ENCODE results near the gene C22orf39. TPM values are rescaled to one million over a fixed set of nuclear protein-coding genes. Genes with fewer than 3 reads are reported as not detected.

The C22orf39 gene
- total and polyA plus RNA-seq, 12 donors, result 27.0 to 72.5 (median 44.4) TPM

DNA sequence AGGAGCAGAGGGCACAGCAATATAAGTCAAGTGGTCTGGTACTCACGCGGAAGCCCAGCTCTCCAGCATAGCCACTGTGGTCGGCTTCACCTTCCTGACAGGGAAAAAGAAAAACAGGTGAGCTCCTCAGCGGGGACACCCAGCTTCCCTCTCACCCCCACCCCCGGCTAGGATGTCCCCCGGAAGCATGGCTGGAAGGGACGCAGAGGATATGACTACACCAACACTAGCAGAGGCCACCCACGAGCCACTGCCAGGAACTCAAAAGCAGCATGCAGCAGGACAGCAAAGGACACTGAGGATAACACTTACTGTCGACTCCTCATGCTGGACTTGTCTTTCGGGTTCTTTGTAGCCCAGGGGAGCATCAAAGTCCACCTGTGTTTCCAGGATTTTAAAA, 9.0 kb upstream of the C22orf39 start:
- DNase-seq, result no peak
- 93 to 97% (median 95%) methylated on average over 9 to 10 of the region's 10 CpGs for WGBS, 4 donors
- no peaks in the 10 kb centered on the region for H3K27me3 ChIP-seq
- no peak overlapping the region for H3K27ac ChIP-seq
- H3K9me3 ChIP-seq (replicated peaks in 1 of 3), result no peaks in the 10 kb centered on the region
- TF ChIP-seq, protein P1, sequence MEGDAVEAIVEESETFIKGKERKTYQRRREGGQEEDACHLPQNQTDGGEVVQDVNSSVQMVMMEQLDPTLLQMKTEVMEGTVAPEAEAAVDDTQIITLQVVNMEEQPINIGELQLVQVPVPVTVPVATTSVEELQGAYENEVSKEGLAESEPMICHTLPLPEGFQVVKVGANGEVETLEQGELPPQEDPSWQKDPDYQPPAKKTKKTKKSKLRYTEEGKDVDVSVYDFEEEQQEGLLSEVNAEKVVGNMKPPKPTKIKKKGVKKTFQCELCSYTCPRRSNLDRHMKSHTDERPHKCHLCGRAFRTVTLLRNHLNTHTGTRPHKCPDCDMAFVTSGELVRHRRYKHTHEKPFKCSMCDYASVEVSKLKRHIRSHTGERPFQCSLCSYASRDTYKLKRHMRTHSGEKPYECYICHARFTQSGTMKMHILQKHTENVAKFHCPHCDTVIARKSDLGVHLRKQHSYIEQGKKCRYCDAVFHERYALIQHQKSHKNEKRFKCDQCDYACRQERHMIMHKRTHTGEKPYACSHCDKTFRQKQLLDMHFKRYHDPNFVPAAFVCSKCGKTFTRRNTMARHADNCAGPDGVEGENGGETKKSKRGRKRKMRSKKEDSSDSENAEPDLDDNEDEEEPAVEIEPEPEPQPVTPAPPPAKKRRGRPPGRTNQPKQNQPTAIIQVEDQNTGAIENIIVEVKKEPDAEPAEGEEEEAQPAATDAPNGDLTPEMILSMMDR (IDR thresholded peaks at IDR 0.05), result no peak
- TF ChIP-seq POLR2A (IDR thresholded peaks at IDR 0.05), result no peak
- H3K36me3 ChIP-seq (replicated peaks in 1 of 2), result peaks cover 0 to 79% of the 10 kb centered on the region in 2 donors
- H3K4me1 ChIP-seq (replicated peaks in 1 of 2), result no peaks in the 10 kb centered on the region
- no peak overlapping the region for H3K4me3 ChIP-seq
- intact Hi-C loops (cut with DNase I), result no loop called here

DNA sequence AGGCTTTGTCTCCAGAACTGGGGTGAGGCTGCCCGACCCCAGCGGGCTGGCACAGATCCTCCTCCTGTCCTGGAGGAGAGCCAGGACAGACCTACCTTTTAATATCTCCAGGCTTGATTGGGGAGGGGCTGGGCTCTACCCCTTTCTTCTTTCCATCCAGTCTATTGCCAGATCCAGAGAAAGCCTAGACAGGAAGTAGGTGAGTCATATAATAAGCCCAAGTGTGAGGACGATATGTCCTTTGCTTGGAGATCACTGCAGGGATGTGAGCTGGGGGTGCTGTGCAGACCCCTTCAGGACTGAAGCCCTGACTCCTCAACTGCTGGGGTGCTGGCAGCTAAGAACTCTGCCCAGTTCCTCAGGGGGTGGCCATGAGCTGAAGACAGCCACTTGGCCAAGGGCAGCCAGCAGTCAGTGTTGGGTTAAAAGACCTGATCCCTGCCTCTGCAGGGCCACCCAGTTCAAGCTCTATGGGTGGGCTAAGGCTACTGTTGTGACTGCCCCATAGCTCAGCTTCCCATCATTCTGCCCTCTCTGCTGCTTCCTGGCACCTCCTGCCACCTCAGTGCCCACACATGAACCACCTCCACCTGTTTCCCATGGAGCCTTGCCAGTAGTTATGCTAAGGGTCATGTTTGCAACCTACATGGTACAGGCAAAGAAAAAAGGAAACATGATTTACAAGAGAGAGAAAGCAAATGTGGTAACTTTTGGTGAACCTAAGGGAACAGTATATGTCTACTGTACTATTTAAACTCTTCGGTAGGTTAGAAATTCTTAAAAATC, 8.3 kb upstream of the C22orf39 start:
- no peak for DNase-seq
- no peak for TF ChIP-seq POLR2A (IDR thresholded peaks at IDR 0.05)
- TF ChIP-seq, protein P1 (IDR thresholded peaks at IDR 0.05), result no peak
- Histone ChIP-seq H3K36me3 (replicated peaks in 1 of 2) (peaks cover 0 to 79% of the 10 kb centered on the region in 2 donors), H3K4me3 (no peak overlapping the region), H3K9me3 (replicated peaks in 1 of 3) (no peaks in the 10 kb centered on the region), H3K27me3 (no peaks in the 10 kb centered on the region), H3K4me1 (replicated peaks in 1 of 2) (no peaks in the 10 kb centered on the region), H3K27ac (no peak overlapping the region)
- WGBS, 4 donors, result 55 to 82% (median 75%) methylated on average over 4 of the region's 4 CpGs
- intact Hi-C loops (cut with DNase I), result no loop called here

DNA sequence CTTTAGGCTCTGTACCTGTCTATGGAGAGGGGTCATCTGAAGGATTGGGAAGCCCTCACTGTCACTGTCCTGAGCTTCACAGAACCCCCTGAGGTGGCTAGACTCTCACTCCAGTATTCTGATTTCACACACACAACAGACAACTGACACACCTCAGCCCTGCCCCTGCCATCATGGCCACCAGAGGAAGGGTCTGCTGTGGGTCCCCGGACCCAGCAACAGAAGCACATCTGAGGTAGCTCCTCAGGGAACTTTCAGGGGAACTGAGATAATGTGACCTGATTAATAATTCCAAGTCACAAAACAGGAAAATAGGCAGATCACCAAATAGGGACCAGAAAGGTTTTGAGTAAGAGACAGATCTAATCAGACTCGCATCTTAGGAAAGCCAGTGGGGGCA, 7.5 kb upstream of the C22orf39 start:
- H3K36me3 ChIP-seq (replicated peaks in 1 of 2), result peaks cover 0 to 80% of the 10 kb centered on the region in 2 donors
- H3K4me3 ChIP-seq, result no peak overlapping the region
- no peak overlapping the region for H3K27ac ChIP-seq
- intact Hi-C loops (cut with DNase I), result no loop called here
- H3K9me3 ChIP-seq (replicated peaks in 1 of 3), result no peaks in the 10 kb centered on the region
- no peaks in the 10 kb centered on the region for H3K27me3 ChIP-seq
- TF ChIP-seq, protein P1 (IDR thresholded peaks at IDR 0.05), result no peak
- TF ChIP-seq POLR2A (IDR thresholded peaks at IDR 0.05), result no peak
- 92 to 100% (median 97%) methylated on average over 2 of the region's 2 CpGs for WGBS, 4 donors
- DNase-seq, result no peak
- no peaks in the 10 kb centered on the region for H3K4me1 ChIP-seq (replicated peaks in 1 of 2)

GRCh38 chr22:19454156-19454555, 6.6 kb upstream of the C22orf39 start:
- Histone ChIP-seq H3K9me3 (replicated peaks in 1 of 3) (no peaks in the 10 kb centered on the region), H3K4me1 (replicated peaks in 1 of 2) (no peaks in the 10 kb centered on the region), H3K27ac (no peak overlapping the region), H3K4me3 (no peak overlapping the region), H3K27me3 (no peaks in the 10 kb centered on the region), H3K36me3 (replicated peaks in 1 of 2) (peaks cover 0 to 77% of the 10 kb centered on the region in 2 donors)
- intact Hi-C loops (cut with DNase I), result no loop called here
- no peak for TF ChIP-seq POLR2A (IDR thresholded peaks at IDR 0.05)
- TF ChIP-seq, protein P1 (IDR thresholded peaks at IDR 0.05), result no peak
- DNase-seq, result no peak
- WGBS, 4 donors, result 82 to 90% (median 86%) methylated on average over 6 of the region's 6 CpGs
